IMR-90 (cell line): ENCODE measurements around the gene DGKG. TPM values are rescaled to one million over a fixed set of nuclear protein-coding genes. Genes with fewer than 3 reads are reported as not detected.

Source experiments
- ATAC-seq: fragments of 200-7000 bp; cut with Tn5 transposase; 2 replicates; pipeline ENCODE4 v1.9.1; 2020; ENCODE audit warnings: low read depth, mild to moderate bottlenecking, moderate library complexity
- BruUV-seq: library from RNA; stranded (reverse); fragments of 400-500 nt; replicated peaks from 2 replicates; lab custom pipeline; 2021; lab: Mats Ljungman, UMichigan
- CTCF ChIA-PET: fragments of 300-600 bp; formaldehyde crosslinking; extraction: SDS; loops from one replicate; lab custom pipeline; 2021; ENCODE audit warnings: antibody characterized with exemption; lab: Yijun Ruan, JAX
- POLR2A ChIA-PET: fragments of 300-600 bp; sonication (Branson Sonifier 250); formaldehyde crosslinking; loops from one replicate; lab custom pipeline; 2022; ENCODE audit warnings: antibody characterized with exemption; ENCODE audit not compliant: unreplicated experiment; lab: Charles Lee
- DNase-seq: peaks from one replicate; pipeline ENCODE4 v3.0.0; 2013
- H2AFZ ChIP-seq: replicated peaks from 2 replicates; pipeline ENCODE3; 2013; ENCODE audit warnings: low read length, mild to moderate bottlenecking; ENCODE audit not compliant: poor library complexity
- H2AK5ac ChIP-seq: 2 replicates; pipeline ENCODE4 v1.6.1; 2013; ENCODE audit warnings: low read depth, low read length, inconsistent platforms
- H2AK9ac ChIP-seq: replicated peaks from 2 replicates; pipeline ENCODE3; 2013; ENCODE audit warnings: mild to moderate bottlenecking, low read depth, low read length, moderate library complexity; ENCODE audit not compliant: poor library complexity
- H2BK120ac ChIP-seq: 2 replicates; pipeline ENCODE4 v1.6.1; 2013; ENCODE audit warnings: low read depth, low read length, inconsistent platforms
- H2BK15ac ChIP-seq: 3 replicates; pipeline ENCODE4 v1.6.1; 2013; ENCODE audit warnings: low read depth, low read length, inconsistent platforms
- H2BK20ac ChIP-seq: 2 replicates; pipeline ENCODE4 v1.6.1; 2013; ENCODE audit warnings: low read depth, mild to moderate bottlenecking, inconsistent platforms, low read length, moderate library complexity
- H2BK5ac ChIP-seq: 2 replicates; pipeline ENCODE4 v1.6.1; 2013; ENCODE audit warnings: mild to moderate bottlenecking, low read depth, low read length, inconsistent platforms; ENCODE audit not compliant: poor library complexity, severe bottlenecking
- H3K14ac ChIP-seq: replicated peaks from 2 replicates; pipeline ENCODE4 v1.6.1; 2013; ENCODE audit warnings: low read depth, low read length, inconsistent platforms
- H3K18ac ChIP-seq: 2 replicates; pipeline ENCODE4 v1.6.1; 2013; ENCODE audit warnings: low read depth, low read length, control low read depth
- H3K23ac ChIP-seq: 2 replicates; pipeline ENCODE4 v1.6.1; 2013; ENCODE audit warnings: low read depth, low read length, inconsistent platforms
- H3K27ac ChIP-seq: 2 replicates; pipeline ENCODE4 v1.5.1; 2013; ENCODE audit warnings: mild to moderate bottlenecking, control low read depth, low read length; ENCODE audit not compliant: insufficient read depth
- H3K27me3 ChIP-seq: 2 replicates; pipeline ENCODE4 v1.6.1; 2013; ENCODE audit warnings: low read length; ENCODE audit not compliant: control insufficient read depth, insufficient read depth
- H3K36me3 ChIP-seq: 2 replicates; pipeline ENCODE4 v1.6.1; 2013; ENCODE audit warnings: low read length, mixed read lengths; ENCODE audit not compliant: control insufficient read depth, insufficient read depth
- H3K4ac ChIP-seq: 2 replicates; pipeline ENCODE4 v1.6.1; 2013; ENCODE audit warnings: low read depth, low read length, inconsistent platforms
- H3K4me1 ChIP-seq: 2 replicates; pipeline ENCODE4 v1.6.1; 2013; ENCODE audit warnings: low read length, mixed read lengths; ENCODE audit not compliant: control insufficient read depth, insufficient read depth
- H3K4me2 ChIP-seq: 2 replicates; pipeline ENCODE4 v1.6.1; 2013; ENCODE audit warnings: low read depth, mild to moderate bottlenecking, control low read depth, low read length, moderate library complexity
- H3K4me3 ChIP-seq: 2 replicates; pipeline ENCODE4 v1.5.1; 2013; ENCODE audit warnings: low read depth, mild to moderate bottlenecking, control low read depth, low read length, moderate library complexity; ENCODE audit not compliant: insufficient read depth
- H3K56ac ChIP-seq: 2 replicates; pipeline ENCODE4 v1.6.1; 2013; ENCODE audit warnings: low read length, inconsistent platforms; ENCODE audit not compliant: insufficient read depth; ENCODE audit errors: extremely low read depth
- H3K79me1 ChIP-seq, 2 experiments: 2 replicates each; pipeline ENCODE4 v1.6.1; 2013; ENCODE audit warnings: low read length in 2 of 2, inconsistent platforms in 1 of 2, low read depth in 1 of 2
- H3K9ac ChIP-seq: 2 replicates; pipeline ENCODE4 v1.6.1; 2013; ENCODE audit warnings: low read depth, low read length, control low read depth
- H3K9me1 ChIP-seq: 2 replicates; pipeline ENCODE4 v1.6.1; 2013; ENCODE audit warnings: low read length, inconsistent platforms; ENCODE audit not compliant: insufficient read depth
- H3K9me3 ChIP-seq: 2 replicates; pipeline ENCODE4 v1.6.1; 2013; ENCODE audit warnings: low read length; ENCODE audit not compliant: control insufficient read depth, insufficient read depth
- H4K20me1 ChIP-seq: 2 replicates; pipeline ENCODE4 v1.6.1; 2013; ENCODE audit warnings: low read length, inconsistent platforms; ENCODE audit not compliant: insufficient read depth
- H4K5ac ChIP-seq: 2 replicates; pipeline ENCODE4 v1.6.1; 2013; ENCODE audit warnings: mild to moderate bottlenecking, low read depth, low read length, control low read depth
- H4K8ac ChIP-seq, 2 experiments: 2 replicates each; pipeline ENCODE4 v1.6.1; 2013; ENCODE audit warnings: low read depth in 2 of 2, low read length in 2 of 2, control low read depth in 1 of 2, inconsistent platforms in 1 of 2
- H4K91ac ChIP-seq: 2 replicates; pipeline ENCODE4 v1.6.1; 2013; ENCODE audit warnings: low read depth, low read length, inconsistent platforms; ENCODE audit not compliant: insufficient read depth
- BHLHE40 ChIP-seq: fragments of 150-350 bp; IDR thresholded peaks from 2 replicates; pipeline ENCODE4 v1.6.1; 2016; ENCODE audit warnings: mild to moderate bottlenecking, low read depth, low read length
- CEBPB ChIP-seq: IDR thresholded peaks from 2 replicates; pipeline ENCODE4 v1.6.1; 2012; ENCODE audit warnings: low read depth, low read length, improper control_type of control experiment
- CHD1 ChIP-seq: IDR thresholded peaks from 2 replicates; pipeline ENCODE4 v1.6.1; 2012; ENCODE audit warnings: low read depth, low read length, improper control_type of control experiment
- CTCF ChIP-seq: conservative IDR thresholded peaks from 2 replicates; pipeline ENCODE4 v1.5.1; 2012; ENCODE audit warnings: mild to moderate bottlenecking, low read depth, low read length, improper control_type of control experiment
- ELK1 ChIP-seq: fragments of 150-350 bp; IDR thresholded peaks from 2 replicates; pipeline ENCODE4 v1.6.1; 2016; ENCODE audit warnings: low read depth, mild to moderate bottlenecking, low read length, moderate library complexity, borderline replicate concordance
- FOS ChIP-seq: fragments of 150-350 bp; IDR thresholded peaks from 2 replicates; pipeline ENCODE4 v1.6.1; 2016; ENCODE audit warnings: low read depth, low read length
- MAFK ChIP-seq: IDR thresholded peaks from 2 replicates; pipeline ENCODE4 v1.6.1; 2012; ENCODE audit warnings: low read depth, low read length, improper control_type of control experiment
- MAZ ChIP-seq: IDR thresholded peaks from 2 replicates; pipeline ENCODE4 v1.6.1; 2012; ENCODE audit warnings: low read depth, mild to moderate bottlenecking, low read length, improper control_type of control experiment, moderate library complexity, borderline replicate concordance
- MXI1 ChIP-seq: IDR thresholded peaks from 2 replicates; pipeline ENCODE4 v1.6.1; 2012; ENCODE audit warnings: low read depth, mild to moderate bottlenecking, low read length, moderate library complexity, borderline replicate concordance
- NFE2L2 ChIP-seq: fragments of 150-350 bp; IDR thresholded peaks from 2 replicates; pipeline ENCODE4 v1.6.1; 2016; ENCODE audit warnings: low read depth, mild to moderate bottlenecking, low read length
- POLR2A ChIP-seq: IDR thresholded peaks from 2 replicates; pipeline ENCODE4 v1.6.1; 2012; ENCODE audit warnings: mild to moderate bottlenecking, low read depth, low read length
- RAD21 ChIP-seq: IDR thresholded peaks from 2 replicates; pipeline ENCODE4 v1.6.1; 2012; ENCODE audit warnings: low read length, improper control_type of control experiment
- RCOR1 ChIP-seq: IDR thresholded peaks from 2 replicates; pipeline ENCODE4 v1.6.1; 2012; ENCODE audit warnings: mild to moderate bottlenecking, low read length, improper control_type of control experiment; ENCODE audit not compliant: insufficient replicate concordance
- RFX5 ChIP-seq: IDR thresholded peaks from 2 replicates; pipeline ENCODE4 v1.8.0; 2012; ENCODE audit warnings: low read depth, mild to moderate bottlenecking, low read length, moderate library complexity
- SMC3 ChIP-seq: fragments of 150-350 bp; IDR thresholded peaks from 2 replicates; pipeline ENCODE4 v1.6.1; 2016; ENCODE audit warnings: low read depth, mild to moderate bottlenecking, antibody characterized with exemption, low read length, moderate library complexity
- WGBS, 2 experiments: methylation state at CpG; one replicate each; pipeline versions ENCODE4 v1.1.5 to v1.1.7; 2013; ENCODE audit warnings: missing lambda C conversion rate in 2 of 2; ENCODE audit not compliant: insufficient read length in 1 of 2; ENCODE audit errors: extremely low coverage in 2 of 2; 5-methylcytosine and 5-hydroxymethylcytosine counted together
- dilution Hi-C: fragments of 300-500 bp; cut with HindIII; formaldehyde crosslinking; loops from one replicate; pipeline ENCODE4 v1.14.3; 2018; ENCODE audit warnings: low sequenced_read_pairs; ENCODE audit not compliant: unreplicated experiment
- in situ Hi-C: fragments of 300-500 bp; cut with MboI; formaldehyde crosslinking; loops from 3 replicates; pipeline ENCODE4 v1.14.3; 2019; ENCODE audit warnings: low sequenced_read_pairs, inconsistent platforms, mixed read lengths
- intact Hi-C: fragments of 100-400 bp; cut with micrococcal nuclease; formaldehyde crosslinking; loops from 2 replicates; pipeline ENCODE4 v1.10.0; 2022
- polyA plus RNA-seq, 3 experiments: library from polyadenylated mRNA; depleted of rRNA; stranded (reverse); fragments of >200 nt; gene quantifications; 2 replicates each; pipeline ENCODE4 v1.2.3, GENCODE V29; 2012; ENCODE audit warnings: low replicate concordance in 1 of 3
- total RNA-seq: library from RNA; depleted of rRNA; stranded (reverse); fragments of >200 nt; gene quantifications from 2 replicates; pipeline ENCODE4 v1.2.3, GENCODE V29; 2012
- TF ChIP-seq, protein P1 (sequence below): fragments of 150-350 bp; IDR thresholded peaks from 2 replicates; pipeline ENCODE4 v1.6.1; 2017; ENCODE audit warnings: mild to moderate bottlenecking, antibody characterized with exemption, low read length, low read depth

DGKG gene
- total and polyA plus RNA-seq, 2 of the 4 experiments (the other 2 are of a cell fraction), result 1.2 to 4.1 TPM

GRCh38 chr3:186224041-186224610 lies 137.9 kb downstream of the DGKG start:
- Histone ChIP-seq H3K4me1 (no peaks in the 10 kb centered on the region), H3K27me3 (peaks cover 43% of the 10 kb centered on the region), H2BK120ac (no peak overlapping the region), H4K5ac (no peak overlapping the region), H3K23ac (no peak overlapping the region), H2BK20ac (no peak overlapping the region), H2AK9ac (no peak overlapping the region), H2BK15ac (no peak overlapping the region), H3K79me1 (no peaks in the 10 kb centered on the region), H4K20me1 (no peaks in the 10 kb centered on the region), H2BK5ac (no peak overlapping the region), H3K36me3 (no peaks in the 10 kb centered on the region), H3K56ac (no peak overlapping the region), H3K4me2 (no peak overlapping the region), H2AFZ (no peak overlapping the region), H3K9me3 (no peaks in the 10 kb centered on the region), H2AK5ac (no peak overlapping the region), H4K91ac (no peak overlapping the region), H3K18ac (no peak overlapping the region), H3K4ac (no peak overlapping the region), H3K9ac (no peak overlapping the region), H3K14ac (no peak overlapping the region), H3K9me1 (no peaks in the 10 kb centered on the region), H3K27ac (no peak overlapping the region), H3K4me3 (no peak overlapping the region), H4K8ac (no peak overlapping the region)
- intact Hi-C loops (no loop called here), in situ Hi-C loops (no loop called here), dilution Hi-C loops (no loop called here)
- TF ChIP-seq NFE2L2 (no peak), MAZ (no peak), CHD1 (no peak), RFX5 (no peak), CTCF (no peak), MAFK (no peak), POLR2A (no peak), BHLHE40 (no peak), FOS (no peak), RAD21 (no peak), RCOR1 (no peak), ELK1 (no peak), MXI1 (no peak), SMC3 (no peak), CEBPB (no peak)
- TF ChIP-seq, protein P1, sequence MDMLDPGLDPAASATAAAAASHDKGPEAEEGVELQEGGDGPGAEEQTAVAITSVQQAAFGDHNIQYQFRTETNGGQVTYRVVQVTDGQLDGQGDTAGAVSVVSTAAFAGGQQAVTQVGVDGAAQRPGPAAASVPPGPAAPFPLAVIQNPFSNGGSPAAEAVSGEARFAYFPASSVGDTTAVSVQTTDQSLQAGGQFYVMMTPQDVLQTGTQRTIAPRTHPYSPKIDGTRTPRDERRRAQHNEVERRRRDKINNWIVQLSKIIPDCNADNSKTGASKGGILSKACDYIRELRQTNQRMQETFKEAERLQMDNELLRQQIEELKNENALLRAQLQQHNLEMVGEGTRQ, result no peak
- no TSS peak for BruUV-seq
- CTCF ChIA-PET, result interaction anchor here (0.6 to 0.7 kb wide), 2 partner anchors 17 to 119 kb away, joined by 3 read pairs; no protein-coding TSS in a partner anchor
- WGBS, 2 experiments, result 67% methylated on average over 3 of the region's 7 CpGs; no CpG with 5 or more reads in 1 of the 2 experiments
- POLR2A ChIA-PET, result no interaction called here
- DNase-seq (no peak), ATAC-seq (no peak)
